Upper lobe of right lung (tissue), 1 donor: Measurements from ENCODE around the gene MFN2. TPM values are rescaled to one million over a fixed set of nuclear protein-coding genes. Genes with fewer than 3 reads are reported as not detected.

ENCODE experiments used
- ATAC-seq: fragments of 200-7000 bp; cut with Tn5 transposase; one replicate; pipeline ENCODE4 v1.9.1; 2020; ENCODE audit warnings: mild to moderate bottlenecking, moderate library complexity
- DNase-seq: peaks from one replicate; pipeline ENCODE4 v3.0.0-alpha.2; 2020
- H3K27ac ChIP-seq: fragments of 200-600 bp; one replicate; pipeline ENCODE4 v1.8.0; 2022
- H3K27me3 ChIP-seq: fragments of 200-600 bp; one replicate; pipeline ENCODE4 v1.8.0; 2022; ENCODE audit warnings: mild to moderate bottlenecking
- H3K36me3 ChIP-seq: fragments of 200-600 bp; one replicate; pipeline ENCODE4 v1.8.0; 2022
- H3K4me1 ChIP-seq: fragments of 200-600 bp; one replicate; pipeline ENCODE4 v1.8.0; 2022
- H3K4me3 ChIP-seq: fragments of 200-600 bp; one replicate; pipeline ENCODE4 v1.8.0; 2022; ENCODE audit warnings: mild to moderate bottlenecking
- H3K9me3 ChIP-seq: fragments of 200-600 bp; one replicate; pipeline ENCODE4 v1.8.0; 2022
- CTCF ChIP-seq: fragments of 200-600 bp; IDR thresholded peaks from one replicate; pipeline ENCODE4 v1.8.0; 2022; ENCODE audit warnings: antibody characterized with exemption
- intact Hi-C: fragments of 100-400 bp; cut with DNase I; formaldehyde crosslinking; loops from one replicate; pipeline ENCODE4 v1.11.0; 2022
- microRNA-seq: library from miRNA; unstranded; fragments of <30 nt; microRNA quantifications from one replicate; pipeline ENCODE4 v1.2.0, GENCODE V29; 2020; ENCODE audit warnings: borderline microRNAs expressed
- total RNA-seq: library from RNA; stranded (reverse); fragmentation: NEBNext Ultra II Directional; extraction: Animal tissue kit (Norgen Biotek cat#: 25700); gene quantifications from one replicate; pipeline ENCODE4 v1.2.1, GENCODE V29; 2021
- donor health status: DM: no; HTN: yes; CAD: no; lungs with severe emphysema.

MFN2 gene
- total RNA-seq, 1 donor from 2014 or later = 89.9 TPM

DNA sequence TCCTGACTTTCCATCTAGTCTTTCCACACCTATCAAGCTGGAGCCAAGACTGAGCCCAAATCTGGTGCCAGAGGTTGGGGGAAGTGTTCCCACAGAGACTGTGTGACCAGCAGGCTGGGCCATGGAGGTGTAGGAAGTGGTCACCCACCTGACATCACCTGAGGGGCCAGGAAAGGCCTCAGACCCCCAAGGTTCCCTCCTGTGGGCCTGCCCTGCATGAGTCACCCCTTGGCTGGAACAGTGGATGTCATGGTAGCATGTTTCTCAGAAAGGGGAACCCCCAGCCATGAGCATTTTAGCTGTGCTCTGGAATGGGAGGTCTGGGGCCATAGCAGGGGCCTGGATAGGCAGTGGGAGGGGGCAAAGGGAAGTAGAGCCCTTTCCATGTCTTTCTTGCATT lies 77.1 kb downstream of the MFN2 start:
- DNase-seq (no peak), ATAC-seq (no peak)
- Histone ChIP-seq H3K27me3 (no peaks in the 10 kb centered on the region), H3K4me1 (no peaks in the 10 kb centered on the region), H3K27ac (no peak overlapping the region), H3K36me3 (no peaks in the 10 kb centered on the region), H3K4me3 (no peak overlapping the region), H3K9me3 (no peaks in the 10 kb centered on the region)
- no peak for TF ChIP-seq CTCF
- intact Hi-C loops = no loop called here

GRCh38 chr1:12057940-12058687 lies 77.9 kb downstream of the MFN2 start:
- TF ChIP-seq CTCF = no peak
- Histone ChIP-seq H3K27ac (no peak overlapping the region), H3K4me1 (no peaks in the 10 kb centered on the region), H3K36me3 (no peaks in the 10 kb centered on the region), H3K27me3 (peaks cover 4% of the 10 kb centered on the region), H3K4me3 (no peak overlapping the region), H3K9me3 (no peaks in the 10 kb centered on the region)
- intact Hi-C loops = no loop called here
- DNase-seq = no peak
- ATAC-seq = no peak

DNA sequence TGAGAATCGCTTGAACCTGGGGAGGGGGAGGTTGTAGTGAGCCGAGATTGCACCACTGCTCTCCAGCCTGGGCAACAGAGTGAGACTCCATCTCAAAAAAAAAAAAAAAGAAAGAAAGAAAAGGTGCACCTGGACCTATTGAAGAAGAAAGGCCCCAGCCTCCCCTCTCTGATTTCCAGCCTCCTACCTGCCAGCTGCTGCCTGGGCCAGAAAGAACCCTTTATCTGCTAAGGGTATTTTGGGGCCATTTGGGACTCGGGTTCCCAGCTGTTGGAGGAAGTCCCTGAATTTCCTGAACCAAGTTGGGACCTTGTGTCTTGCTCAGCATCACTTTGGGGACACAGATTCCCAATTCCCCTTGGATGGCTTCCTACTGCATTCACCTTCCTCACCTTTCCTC lies 79.0 kb downstream of the MFN2 start:
- intact Hi-C loops = no loop called here
- TF ChIP-seq CTCF = no peak
- Histone ChIP-seq H3K27ac (no peak overlapping the region), H3K9me3 (no peaks in the 10 kb centered on the region), H3K4me3 (no peak overlapping the region), H3K36me3 (no peaks in the 10 kb centered on the region), H3K4me1 (peaks cover 10% of the 10 kb centered on the region), H3K27me3 (peaks cover 15% of the 10 kb centered on the region)
- no peak for DNase-seq
- ATAC-seq = no peak

- H3K4me3 ChIP-seq = no peak overlapping the region
- no peaks in the 10 kb centered on the region for H3K9me3 ChIP-seq
- H3K27ac ChIP-seq = no peak overlapping the region
- no peak for ATAC-seq
- TF ChIP-seq CTCF = no peak
- H3K4me1 ChIP-seq = peaks cover 10% of the 10 kb centered on the region
- H3K27me3 ChIP-seq = peaks cover 22% of the 10 kb centered on the region
- DNase-seq = no peak
- intact Hi-C loops = no loop called here
- H3K36me3 ChIP-seq = no peaks in the 10 kb centered on the region
These were observed 79.6 kb downstream of the MFN2 start for GRCh38 chr1:12059722-12060464.

- ATAC-seq = no peak
- H3K36me3 ChIP-seq = no peaks in the 10 kb centered on the region
- H3K27me3 ChIP-seq = peaks cover 27% of the 10 kb centered on the region
- H3K4me1 ChIP-seq = peaks cover 10% of the 10 kb centered on the region
- intact Hi-C loops = no loop called here
- no peak for DNase-seq
- H3K4me3 ChIP-seq = no peak overlapping the region
- TF ChIP-seq CTCF = no peak
- no peak overlapping the region for H3K27ac ChIP-seq
- no peaks in the 10 kb centered on the region for H3K9me3 ChIP-seq
These were observed 80.3 kb downstream of the MFN2 start for GRCh38 chr1:12060500-12060899.

Small RNA genes lying within 50 kb of the gene (microRNA-seq; reads per million reads assigned to microRNA genes)
- not detected for gene MIR6729

Other genes with a start within 250 kb of the MFN2 start
- gene AGTRAP, start 244.3 kb upstream of the MFN2 start, total RNA-seq = 57.0 TPM
- 4.7 TPM for gene C1orf167, start 218.3 kb upstream of the MFN2 start, total RNA-seq
- 45.4 TPM for gene MTHFR, start 174.5 kb upstream of the MFN2 start, total RNA-seq
- 33.7 TPM for gene CLCN6, start 174.3 kb upstream of the MFN2 start, total RNA-seq
- gene NPPA, start 132.7 kb upstream of the MFN2 start, total RNA-seq = 8.4 TPM
- 0.81 TPM for gene NPPB, start 121.5 kb upstream of the MFN2 start, total RNA-seq
- gene KIAA2013, start 54.0 kb upstream of the MFN2 start, total RNA-seq = 43.7 TPM
- gene PLOD1, start 45.7 kb upstream of the MFN2 start, total RNA-seq = 76.8 TPM
- gene MIIP, start 39.1 kb downstream of the MFN2 start, total RNA-seq = 37.9 TPM
- 1.8 TPM for gene TNFRSF8, start 82.9 kb downstream of the MFN2 start, total RNA-seq
- gene TNFRSF1B, start 186.5 kb downstream of the MFN2 start, total RNA-seq = 62.4 TPM
- 74.7 TPM for gene VPS13D, start 249.6 kb downstream of the MFN2 start, total RNA-seq